ENCODE results near the gene INSM2.
A peak's percentile ranks its signal among the peaks of the same experiment; 100 is the strongest.

Gene INSM2, protein sequence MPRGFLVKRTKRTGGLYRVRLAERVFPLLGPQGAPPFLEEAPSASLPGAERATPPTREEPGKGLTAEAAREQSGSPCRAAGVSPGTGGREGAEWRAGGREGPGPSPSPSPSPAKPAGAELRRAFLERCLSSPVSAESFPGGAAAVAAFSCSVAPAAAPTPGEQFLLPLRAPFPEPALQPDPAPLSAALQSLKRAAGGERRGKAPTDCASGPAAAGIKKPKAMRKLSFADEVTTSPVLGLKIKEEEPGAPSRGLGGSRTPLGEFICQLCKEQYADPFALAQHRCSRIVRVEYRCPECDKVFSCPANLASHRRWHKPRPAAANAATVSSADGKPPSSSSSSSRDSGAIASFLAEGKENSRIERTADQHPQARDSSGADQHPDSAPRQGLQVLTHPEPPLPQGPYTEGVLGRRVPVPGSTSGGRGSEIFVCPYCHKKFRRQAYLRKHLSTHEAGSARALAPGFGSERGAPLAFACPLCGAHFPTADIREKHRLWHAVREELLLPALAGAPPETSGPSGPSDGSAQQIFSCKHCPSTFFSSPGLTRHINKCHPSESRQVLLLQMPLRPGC

DNA sequence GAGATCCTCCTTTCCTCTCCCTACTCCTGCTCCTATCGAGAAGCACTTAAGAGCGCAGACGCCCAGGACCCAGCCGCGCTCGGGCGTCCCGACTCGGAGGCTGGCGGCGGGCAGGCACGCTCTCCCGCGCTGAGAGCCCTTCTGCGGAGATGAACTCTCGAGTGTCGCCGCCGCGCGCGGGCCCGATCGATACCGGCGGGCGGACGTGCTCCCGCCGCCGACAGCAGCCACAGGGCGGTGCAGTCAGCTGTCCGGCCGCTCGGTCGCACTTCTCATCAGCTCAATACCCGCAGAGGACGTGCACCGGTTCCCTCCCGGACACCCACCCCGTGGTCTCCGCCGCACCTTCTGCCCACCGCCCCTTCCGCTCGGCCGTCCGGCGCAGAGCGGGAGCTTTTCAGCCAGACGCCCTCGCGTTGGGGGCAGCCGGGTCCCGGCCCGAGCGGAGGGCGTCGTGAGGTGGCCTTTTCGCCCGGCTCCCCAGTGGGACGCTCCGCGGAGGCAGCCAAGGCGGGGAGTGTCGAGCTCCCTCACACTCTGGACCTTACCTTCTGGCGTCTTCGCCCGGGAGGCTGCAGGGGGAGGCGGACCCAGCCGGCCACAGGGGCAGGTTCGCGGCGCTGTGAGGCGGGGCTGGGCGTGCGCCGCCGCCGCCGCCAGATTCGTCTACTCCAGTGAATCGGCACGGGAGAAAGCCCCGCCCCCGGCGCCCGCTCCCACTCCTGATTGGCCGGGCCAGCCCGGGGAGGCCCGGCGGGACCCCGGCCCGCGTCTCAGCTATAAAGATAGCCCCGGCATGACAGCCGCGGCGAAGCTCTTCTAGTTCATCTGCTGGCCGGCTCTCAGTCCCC is at the start of gene INSM2:
INSM2 (plus strand) TSS at position 808 of the 851 bp plus-strand sequence. CDS start 89 bp downstream, outside the sequence.
- peak; percentile 57 for DNase-seq

DNA sequence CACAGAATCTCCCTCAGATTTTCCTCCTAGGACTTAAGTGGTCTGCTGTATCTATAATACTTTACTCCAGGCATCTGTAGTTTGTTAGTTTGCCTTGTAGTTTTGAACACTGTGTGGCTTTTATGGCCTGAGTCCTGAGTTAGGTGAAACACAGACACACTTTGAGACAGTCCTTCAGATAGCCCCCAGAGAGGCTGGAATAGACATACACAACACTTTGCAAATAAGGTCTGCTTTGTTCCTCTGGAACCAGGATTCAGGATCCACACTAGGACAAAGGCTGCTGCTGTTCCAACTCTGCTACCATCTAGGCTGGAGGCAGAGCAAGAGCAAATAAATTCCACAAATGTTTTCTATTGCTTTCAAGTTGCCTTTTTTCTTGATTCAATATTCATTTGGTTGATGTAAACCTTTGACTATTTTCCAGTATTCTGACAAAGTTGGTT is 41.4 kb upstream of the INSM2 start:
- DNase-seq: no peak

DNA sequence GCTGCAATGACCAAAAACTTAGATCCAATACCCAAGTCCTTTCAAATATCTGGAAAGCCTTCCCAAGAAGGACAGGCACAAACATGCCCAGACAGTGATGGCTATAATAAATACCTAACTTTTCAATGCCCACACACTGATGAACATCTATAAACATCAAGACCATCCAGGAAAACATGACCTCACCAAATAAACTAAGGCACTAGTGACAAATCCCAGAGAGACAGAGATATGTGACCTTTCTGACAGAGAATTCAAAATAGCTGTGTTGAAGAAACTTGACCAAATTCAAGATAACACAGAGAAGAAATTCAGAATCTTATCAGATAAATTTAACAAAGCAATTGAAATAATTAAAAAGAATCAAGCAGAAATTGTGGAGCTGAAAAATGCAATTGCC is 38.7 kb upstream of the INSM2 start:
- no peak for DNase-seq

DNA sequence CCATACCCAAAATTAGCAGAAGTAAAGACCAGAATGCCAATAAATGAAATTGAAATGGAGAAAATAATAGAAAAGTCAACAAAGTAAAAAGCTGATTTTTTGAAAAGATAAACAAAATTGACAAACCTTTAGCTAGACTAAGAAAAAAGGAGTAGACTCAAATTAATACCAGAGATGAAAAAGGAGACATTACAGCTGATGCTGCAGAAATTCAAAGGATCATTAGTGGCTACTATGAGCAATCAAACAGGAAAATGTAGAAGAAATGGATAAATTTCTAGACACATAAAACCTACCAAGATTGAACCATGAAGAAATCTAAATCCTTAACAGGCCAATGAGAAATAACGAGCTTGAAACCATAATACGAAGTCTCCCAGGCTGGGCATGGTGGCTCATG is 34.8 kb upstream of the INSM2 start:
- DNase-seq: no peak

DNA sequence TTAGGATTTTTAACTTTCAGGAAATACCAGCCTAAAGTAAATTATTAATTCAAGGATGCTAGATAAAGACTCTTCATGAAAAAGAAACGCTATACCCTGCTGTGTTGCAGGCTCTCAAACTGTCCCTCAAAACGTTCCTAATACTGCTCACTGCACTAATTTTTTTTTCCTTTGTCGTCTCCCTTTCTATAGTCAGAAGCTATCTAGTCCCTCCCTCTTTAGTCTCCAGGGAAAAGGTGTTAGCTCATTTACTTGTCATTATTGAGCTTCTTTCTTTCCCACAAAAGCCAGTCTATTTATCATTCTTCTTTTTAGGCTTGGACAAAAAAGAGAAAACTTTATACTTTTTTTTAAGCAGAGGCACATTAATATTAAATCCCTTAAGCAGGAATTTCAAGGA is 30.3 kb upstream of the INSM2 start:
- no peak for DNase-seq

DNA sequence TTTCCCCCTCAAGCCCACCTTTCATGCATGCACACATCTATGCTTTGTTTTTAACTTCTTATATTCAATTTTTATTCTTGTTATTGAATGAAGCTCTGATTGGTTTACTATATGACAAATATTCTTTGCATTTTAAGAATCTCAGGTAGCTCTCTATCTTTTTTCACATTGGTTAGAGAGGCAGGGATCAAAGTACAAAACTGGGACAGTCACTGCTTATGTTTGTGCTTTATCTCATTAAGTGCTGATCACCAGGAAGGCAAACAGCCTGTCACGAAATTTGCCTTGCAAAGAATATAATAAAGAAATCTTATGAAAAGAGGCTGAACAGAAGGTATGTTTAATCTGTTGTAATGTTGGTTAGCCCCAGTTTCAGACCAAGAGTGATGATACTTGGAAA is 29.7 kb upstream of the INSM2 start:
- no peak for DNase-seq

DNA sequence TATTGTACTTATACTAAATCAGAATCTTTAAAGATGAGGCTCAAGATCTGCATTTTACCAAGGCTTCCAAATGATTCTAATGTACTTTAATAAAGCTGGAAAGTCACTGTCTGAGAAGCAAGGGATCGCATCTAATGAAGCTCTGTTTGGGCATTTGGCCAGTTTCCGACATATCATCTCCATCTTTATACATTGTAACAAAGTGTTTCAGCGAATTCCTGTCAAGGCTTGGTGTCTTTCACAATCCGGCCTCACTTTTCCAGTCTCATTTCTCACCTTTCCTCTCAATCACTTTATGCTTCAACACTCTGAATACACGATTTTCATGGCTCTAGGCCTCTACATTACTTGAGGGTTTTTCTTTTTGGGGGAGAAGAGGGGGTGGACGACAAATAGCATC is 27.5 kb upstream of the INSM2 start:
- no peak for DNase-seq

DNA sequence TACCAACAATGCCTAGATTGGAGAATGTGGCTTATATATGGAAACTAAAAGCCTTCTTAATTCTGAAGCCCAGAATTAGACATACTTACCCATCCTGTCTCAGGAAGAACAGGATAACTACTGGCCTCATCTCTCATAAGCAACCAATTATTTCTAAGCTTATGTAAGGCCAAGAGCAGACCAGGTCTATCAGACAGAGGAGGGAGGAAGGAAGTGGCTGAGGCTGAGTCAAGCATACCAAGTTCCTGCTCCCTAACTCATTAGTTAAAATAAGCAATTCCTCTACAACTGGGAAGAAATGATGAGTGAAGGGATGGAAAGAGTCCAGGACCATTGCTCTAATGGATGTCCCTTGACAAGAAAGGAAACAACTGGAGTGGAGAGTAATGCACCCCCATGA is 27.0 kb upstream of the INSM2 start:
- no peak for DNase-seq

DNA sequence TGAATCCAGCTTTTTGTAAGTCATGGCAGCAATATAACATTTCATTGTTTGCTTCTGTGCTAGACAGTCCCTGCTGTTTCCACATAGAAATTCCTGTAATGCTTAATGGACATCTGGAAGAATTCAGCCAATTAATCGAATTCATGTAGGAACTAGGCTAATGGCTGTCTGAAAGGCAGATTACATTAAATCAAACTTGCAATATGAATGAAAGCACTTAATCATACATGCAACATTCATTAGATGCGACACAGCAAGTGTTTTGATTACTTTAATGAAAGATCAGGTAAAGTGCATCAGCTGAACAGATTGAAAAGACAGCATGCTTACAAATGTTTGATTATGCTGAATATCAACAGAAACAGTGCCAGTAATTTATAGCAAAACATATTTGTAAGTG is 24.1 kb upstream of the INSM2 start:
- no peak for DNase-seq

DNA sequence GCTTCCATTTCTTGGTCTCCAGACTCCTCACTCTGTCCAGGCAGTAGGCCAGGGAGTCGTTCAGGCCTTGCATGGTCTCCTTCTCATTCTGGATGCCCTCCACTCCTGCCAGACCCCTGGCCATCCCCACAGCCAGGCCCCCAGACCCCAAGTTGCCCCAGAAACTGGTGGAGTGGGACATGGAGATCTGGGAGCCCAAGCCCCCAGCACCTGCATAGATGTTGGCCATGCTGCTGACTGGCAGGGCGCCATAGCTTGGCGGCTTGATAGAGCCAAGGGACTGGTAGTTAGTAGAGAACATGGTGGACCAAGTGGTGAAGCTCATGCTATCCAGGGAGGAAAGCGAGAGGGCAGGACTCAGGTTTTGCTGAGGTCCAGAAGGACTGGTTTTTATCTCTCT is 21.2 kb upstream of the INSM2 start:
- DNase-seq: no peak

DNA sequence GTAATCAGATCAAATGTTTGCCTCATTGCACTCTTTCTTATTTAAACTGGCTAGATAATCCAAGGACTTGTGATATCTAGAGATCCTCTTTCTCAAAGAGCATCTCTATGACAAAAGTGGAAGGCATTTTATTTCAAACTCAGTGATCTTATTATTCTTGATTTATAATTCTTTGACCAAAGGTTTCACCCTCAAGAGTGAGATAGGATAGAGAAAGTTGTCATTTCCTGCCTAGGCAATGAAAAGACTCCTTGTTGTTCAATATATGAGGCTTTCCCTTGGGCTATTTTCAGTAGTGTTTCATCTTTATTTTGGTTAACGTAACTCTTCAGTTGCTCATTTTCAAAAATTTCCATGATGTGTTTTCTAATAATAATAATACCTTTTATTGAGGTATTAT is 18.0 kb upstream of the INSM2 start:
- no peak for DNase-seq

DNA sequence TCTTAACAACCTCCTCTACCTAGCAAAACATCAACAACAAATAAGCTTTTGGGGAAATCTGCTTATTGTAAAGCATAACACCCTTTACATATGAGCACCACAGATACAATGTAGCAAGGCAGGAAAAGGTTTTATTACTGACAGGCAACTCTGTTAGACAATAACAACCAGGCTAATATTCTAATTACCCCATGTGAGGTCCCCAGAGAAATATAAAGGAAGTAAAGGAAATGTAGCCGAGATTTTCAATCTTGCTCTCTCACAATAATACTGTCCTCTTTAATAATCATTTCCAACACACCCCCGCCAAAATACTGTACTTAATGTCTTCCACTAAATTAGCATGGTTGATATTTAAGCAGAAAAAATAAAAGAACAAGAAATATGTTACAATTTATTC is 14.0 kb upstream of the INSM2 start:
- DNase-seq: no peak

DNA sequence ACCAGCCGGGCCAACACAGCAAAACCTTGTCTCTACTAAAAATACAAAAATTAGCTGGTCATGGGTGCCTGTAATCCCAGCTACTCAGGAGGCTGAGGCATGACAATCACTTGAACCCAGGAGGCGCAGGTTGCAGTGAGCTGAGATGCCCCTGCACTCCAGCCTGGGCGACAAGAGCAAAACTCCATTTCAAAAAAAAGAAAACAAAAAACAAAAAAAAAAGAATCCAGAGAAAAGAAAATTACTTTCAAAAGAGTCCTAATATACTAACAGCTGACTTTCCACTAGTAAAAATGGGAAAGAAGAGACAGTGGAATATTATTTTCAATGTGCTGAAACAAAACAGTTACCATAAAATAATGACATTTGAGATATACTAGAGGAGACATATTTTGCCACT is 8.3 kb upstream of the INSM2 start:
- no peak for DNase-seq

DNA sequence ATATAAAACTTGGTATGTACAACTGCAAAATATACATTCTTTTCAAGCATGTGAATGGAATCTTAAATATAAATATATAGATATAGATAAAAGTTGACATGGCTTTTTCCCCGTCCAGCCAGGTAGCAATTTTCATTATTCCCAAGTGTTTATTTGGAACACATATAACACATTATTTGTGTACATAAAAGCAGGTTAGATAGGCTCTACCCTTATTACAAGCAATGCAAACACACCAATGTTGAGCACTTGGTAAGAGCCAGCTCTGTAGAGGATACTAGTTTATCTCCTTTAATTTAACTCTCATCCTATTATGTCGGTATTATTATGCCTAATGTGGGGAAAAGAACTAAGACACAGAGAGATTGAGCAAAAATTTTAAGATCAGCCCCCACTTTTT is 7.0 kb upstream of the INSM2 start:
- no peak for DNase-seq

DNA sequence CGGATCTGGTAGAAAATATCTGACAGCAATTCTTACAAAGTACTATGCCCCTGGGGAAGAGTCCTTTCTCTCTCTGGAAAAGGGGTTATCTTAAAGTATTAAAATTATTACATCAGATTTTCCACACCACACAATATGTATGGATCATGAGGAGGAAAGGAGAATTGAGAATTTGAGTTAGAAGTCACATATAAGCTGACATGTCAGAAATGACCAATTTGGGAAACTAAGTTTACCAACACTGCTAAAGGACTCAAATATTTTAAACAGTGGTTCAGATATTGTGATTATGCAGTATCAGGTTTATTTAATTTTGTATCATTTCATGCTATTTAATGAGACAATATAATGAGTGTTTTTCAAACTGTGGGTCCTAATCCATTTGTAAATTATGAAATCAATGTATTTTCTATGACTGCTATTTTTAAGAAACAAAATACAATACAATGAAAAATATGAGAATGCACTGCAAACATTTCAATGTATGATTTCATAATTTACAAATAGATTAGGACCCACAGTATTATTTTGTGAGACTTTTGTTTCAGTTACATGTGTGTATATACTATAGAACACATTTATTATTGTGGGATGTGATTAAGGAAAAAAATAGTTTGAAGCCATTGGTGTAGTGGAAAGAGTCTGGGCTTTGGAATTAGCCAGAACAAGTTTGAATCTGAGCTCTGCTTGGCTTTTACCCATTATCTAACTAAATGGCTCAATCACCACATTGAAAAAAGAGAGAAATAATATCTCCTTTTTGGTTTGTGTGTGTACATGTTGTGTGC is 1.8 kb upstream of the INSM2 start:
- DNase-seq: no peak

DNA sequence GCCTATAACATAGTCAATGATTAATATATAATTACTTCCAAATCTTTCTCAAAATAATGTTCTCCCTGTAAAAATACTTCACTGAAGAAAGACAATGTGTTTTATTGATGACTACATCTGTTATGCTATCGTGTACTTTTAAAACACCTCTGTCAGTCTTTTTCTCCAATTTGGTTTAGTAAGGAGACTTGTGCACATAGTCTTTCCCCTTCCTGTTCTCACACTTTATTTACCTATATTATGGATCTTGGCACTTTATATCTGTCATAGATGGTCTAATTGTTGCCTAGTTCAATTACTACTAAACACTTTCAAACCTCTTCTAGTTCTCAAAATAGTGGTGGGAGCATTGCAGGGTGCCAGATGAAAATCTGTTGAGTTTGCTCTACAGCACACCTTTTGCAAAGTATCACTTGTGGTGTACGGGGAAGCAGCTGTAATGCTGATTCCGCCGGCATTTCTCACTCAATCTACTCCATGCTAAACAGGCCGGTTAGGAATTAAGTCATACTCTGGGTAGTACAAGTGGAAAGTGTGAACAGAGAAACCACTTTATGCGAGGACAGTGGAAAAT is 1.1 kb upstream of the INSM2 start:
- DNase-seq: no peak

DNA sequence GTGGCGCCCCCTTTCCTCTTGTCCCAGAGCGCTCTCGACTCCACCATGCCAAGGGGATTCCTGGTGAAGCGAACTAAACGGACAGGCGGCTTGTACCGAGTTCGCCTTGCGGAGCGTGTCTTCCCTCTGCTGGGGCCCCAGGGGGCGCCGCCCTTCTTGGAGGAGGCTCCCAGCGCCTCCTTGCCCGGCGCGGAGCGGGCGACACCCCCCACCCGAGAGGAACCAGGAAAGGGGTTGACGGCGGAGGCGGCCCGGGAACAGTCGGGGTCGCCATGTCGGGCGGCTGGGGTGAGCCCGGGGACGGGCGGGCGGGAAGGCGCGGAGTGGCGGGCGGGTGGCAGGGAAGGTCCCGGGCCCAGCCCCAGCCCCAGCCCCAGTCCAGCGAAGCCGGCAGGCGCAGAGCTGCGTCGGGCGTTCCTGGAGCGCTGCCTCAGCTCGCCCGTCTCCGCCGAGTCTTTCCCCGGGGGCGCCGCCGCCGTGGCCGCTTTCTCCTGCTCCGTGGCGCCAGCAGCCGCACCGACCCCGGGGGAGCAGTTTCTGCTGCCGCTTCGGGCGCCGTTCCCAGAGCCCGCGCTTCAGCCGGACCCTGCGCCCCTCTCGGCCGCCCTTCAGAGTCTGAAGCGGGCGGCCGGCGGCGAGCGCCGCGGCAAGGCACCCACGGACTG is 376 bp downstream of the INSM2 start:
- no peak for DNase-seq

DNA sequence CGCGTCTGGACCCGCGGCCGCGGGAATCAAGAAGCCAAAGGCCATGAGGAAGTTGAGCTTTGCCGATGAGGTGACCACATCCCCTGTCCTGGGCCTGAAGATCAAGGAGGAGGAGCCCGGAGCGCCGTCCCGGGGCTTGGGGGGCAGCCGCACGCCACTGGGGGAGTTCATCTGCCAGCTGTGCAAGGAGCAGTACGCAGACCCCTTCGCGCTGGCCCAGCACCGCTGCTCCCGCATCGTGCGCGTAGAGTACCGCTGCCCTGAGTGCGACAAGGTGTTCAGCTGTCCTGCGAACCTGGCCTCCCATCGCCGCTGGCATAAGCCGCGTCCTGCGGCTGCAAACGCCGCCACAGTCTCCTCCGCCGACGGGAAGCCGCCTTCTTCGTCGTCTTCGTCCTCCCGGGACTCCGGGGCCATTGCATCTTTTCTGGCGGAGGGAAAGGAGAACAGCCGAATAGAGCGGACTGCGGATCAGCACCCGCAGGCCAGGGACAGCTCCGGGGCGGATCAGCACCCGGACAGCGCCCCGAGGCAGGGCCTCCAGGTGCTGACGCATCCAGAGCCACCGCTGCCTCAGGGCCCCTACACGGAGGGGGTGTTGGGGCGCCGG is 1.0 kb downstream of the INSM2 start:
- peak; percentile 85 for DNase-seq

DNA sequence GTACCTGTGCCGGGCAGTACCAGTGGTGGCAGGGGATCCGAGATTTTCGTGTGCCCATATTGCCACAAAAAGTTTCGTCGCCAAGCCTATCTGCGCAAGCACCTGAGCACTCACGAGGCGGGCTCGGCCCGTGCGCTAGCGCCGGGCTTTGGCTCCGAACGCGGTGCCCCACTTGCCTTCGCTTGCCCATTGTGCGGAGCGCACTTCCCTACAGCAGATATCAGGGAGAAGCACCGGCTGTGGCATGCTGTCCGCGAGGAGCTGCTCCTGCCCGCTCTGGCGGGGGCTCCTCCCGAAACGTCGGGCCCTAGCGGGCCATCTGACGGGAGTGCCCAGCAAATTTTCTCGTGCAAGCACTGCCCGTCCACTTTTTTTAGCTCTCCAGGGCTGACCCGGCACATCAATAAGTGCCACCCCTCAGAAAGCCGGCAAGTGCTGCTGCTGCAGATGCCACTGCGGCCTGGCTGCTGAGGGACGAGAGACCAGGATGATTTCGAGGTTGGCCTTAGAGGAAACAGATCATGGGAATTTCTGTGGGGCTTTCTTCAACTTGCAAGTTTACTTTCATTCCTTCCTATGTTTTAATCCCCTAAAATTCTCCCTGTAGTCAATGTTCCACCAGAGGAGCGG is 1.6 kb downstream of the INSM2 start:
- peak; percentile 19 for DNase-seq

DNA sequence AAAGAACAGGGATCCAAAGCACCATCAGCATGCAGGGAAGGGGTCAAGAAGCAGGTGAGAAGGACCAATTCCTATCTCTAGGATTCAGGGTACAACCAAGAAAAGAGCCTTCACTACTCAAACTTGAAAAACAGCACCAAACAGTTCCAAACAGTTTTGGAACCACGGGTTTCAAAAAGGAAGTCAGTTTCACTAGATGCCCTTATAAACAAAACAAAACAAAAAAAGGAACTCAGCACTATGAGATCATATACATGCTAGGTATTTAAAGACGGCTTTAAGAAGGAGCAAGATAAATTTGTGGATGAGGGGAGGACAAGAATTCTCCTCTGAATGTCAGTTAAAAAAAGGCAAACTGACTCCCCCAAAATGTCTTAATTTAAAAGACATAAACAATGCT is 6.0 kb downstream of the INSM2 start:
- DNase-seq: no peak

DNA sequence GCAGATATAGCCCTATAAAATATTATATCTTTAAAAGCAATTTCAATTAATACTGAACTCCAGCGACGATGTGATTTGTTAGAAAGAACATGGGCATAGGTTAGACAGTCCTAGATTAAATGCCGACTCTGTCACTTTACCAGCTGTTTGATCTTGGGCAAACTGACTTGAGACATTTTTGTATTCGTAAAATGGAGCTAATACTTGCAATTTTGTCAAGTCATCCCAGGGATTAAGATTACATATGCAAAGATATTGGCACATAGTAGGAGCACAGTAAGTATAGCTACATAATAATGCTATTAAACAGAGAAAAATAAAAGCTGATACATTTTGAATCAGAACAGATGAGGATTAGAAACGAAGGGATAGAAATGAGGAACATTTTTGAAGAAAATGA is 9.0 kb downstream of the INSM2 start:
- no peak for DNase-seq
